ENCODE measurements around the gene CALCA. TPM values are rescaled to one million over a fixed set of nuclear protein-coding genes. Genes with fewer than 3 reads are reported as not detected.

The CALCA gene
- not detected in 2 replicates for total RNA-seq

GRCh38 chr11:14971865-14972580, at the start of gene CALCA:
Gene CALCA (minus strand): TSS chr11:14972351. CDS start chr11:14971192, 1,159 bp downstream.

Other genes starting within 250 kb of the CALCA start
- 8.9 and 10.6 TPM in 2 replicates for gene CYP2R1, start 80.1 kb downstream of the CALCA start, total RNA-seq
- 0.15 TPM in 1 of 2 replicates, not detected in the other for gene CALCB, start 101.2 kb upstream of the CALCA start, total RNA-seq
- under 0.01 and 1.2 TPM in 2 replicates for gene INSC, start 142.6 kb upstream of the CALCA start, total RNA-seq